ENCODE results near the gene PDE6C.
"Not testable (repeated sequence)": the region's sequence is repeated elsewhere in the genome, so short reads cannot be mapped to it uniquely, and the experiment has no call there.

Gene PDE6C

GRCh38 chr10:93629647-93630305 is 17.4 kb downstream of the PDE6C start:
- peak; percentile 69 for FAIRE-seq
- DNase-seq (ENCODE audit: insufficient read length, low spot score), result no peak

DNA sequence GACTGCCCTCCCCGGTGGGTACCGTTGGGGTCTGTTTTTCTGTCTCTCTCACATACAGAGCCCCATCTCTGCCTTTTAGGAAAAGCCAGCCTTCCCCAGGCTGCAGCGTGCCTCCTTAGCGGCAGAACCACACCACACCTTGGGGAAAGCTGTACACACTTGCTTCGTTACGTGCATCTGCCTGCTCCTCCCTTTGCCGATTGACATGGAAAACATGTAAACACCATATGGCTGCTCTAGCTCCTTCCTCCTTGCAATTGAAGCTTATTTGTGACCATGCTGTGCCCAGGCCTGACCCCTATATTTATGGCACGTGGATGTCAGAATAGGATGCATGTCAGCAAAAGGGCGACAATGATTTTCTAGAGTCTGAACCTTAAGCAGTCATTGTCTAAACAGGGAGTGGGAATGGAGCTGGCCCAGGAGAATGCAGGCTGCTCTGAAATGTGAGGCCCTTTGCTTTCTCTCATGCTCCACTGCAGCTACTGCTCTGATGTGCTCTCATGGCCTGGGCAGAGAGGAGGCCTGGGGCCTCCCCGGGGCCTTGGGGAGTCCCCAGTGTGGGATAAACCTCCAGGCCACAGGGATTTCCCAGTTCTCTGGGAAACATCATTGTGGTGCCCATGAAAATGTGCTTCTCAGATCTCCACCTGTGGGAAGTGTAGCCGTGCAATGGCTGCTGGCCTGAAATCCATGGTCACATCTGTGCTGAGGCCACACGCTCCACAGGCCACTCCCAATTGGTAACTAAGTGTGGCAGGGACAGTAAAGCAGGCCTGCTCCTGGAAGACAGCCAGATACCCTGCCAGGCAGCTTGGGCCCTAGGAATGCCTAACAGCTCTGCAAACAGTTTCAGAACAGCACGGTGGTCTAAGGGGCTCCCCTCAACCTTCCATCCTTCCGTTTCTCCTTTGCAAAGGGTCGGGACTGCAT is 18.6 kb downstream of the PDE6C start:
- FAIRE-seq, result no peak

GRCh38 chr10:93639791-93640190 is 27.5 kb downstream of the PDE6C start:
- no peak for DNase-seq (ENCODE audit: insufficient read length, low spot score)

More for the DNA sequence above, 18.6 kb downstream of the PDE6C start:
- no peak for DNase-seq (ENCODE audit: insufficient read length, low spot score)

DNA sequence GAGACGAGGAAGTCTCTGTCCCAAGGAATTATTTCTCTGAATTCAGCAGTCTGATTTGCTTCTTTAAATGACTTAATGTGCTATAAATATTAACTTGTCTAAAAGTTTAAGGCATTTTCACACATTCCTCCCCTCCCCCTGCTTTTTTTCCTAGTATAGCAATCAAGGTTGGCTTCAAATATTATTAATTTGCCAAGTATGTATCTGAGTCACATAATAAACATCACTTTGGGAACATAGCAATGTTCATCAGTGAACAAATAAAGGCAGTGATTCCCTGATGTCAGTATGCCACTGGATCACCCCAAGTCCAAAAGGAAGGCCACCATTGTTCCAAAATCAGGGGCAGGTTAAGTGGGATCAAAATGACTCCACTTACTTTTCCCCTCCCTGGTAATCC is 40.5 kb downstream of the PDE6C start:
- FAIRE-seq, result no peak
- no peak for DNase-seq (ENCODE audit: insufficient read length, low spot score)

More at GRCh38 chr10:93639791-93640190, 27.5 kb downstream of the PDE6C start:
- FAIRE-seq, result no peak

DNA sequence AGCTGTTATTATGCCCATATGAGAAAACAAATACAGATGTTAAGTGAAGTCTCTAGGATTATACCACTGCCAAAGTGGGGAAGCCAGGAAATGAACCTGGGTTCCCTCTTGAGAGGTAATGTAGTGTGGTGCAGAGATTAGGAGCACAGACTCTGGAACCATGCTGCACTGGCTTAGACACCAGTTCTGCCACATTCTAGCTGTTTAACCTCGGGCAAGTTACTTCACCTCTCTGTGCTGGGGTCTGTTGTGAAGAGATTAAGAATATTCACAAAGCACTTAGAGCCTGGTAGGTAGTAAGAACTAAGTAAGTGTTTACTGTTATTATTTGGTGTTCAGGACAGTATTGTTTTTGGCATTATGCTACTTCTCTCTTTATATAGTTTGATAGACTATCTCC is 41.9 kb downstream of the PDE6C start:
- no peak for DNase-seq (ENCODE audit: insufficient read length, low spot score)
- FAIRE-seq, result no peak

DNA sequence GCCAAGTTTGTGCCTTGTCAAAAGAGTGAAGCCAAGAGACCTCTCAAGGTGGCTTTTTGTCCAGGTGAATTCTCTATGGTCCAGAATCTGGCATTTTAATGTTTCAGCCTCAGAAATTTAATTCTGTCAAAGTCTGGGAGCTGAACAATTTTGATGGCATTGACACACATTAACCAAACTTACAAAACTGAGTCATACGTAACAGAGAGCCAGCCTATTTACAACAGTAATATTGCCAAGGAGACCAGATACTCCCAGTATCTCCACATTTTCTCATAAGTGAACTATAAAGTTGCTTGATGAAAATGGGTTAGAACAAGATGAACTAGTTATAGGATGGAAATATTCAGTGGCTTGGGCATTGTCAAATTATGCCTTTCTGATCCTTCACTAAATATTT is 43.8 kb downstream of the PDE6C start:
- FAIRE-seq (no peak), DNase-seq (ENCODE audit: insufficient read length, low spot score) (no peak)

GRCh38 chr10:93657757-93658156 is 45.4 kb downstream of the PDE6C start:
- FAIRE-seq, result no peak
- no peak for DNase-seq (ENCODE audit: insufficient read length, low spot score)

GRCh38 chr10:93666030-93666429 is 53.7 kb downstream of the PDE6C start:
- FAIRE-seq (no peak), DNase-seq (ENCODE audit: insufficient read length, low spot score) (no peak)

DNA sequence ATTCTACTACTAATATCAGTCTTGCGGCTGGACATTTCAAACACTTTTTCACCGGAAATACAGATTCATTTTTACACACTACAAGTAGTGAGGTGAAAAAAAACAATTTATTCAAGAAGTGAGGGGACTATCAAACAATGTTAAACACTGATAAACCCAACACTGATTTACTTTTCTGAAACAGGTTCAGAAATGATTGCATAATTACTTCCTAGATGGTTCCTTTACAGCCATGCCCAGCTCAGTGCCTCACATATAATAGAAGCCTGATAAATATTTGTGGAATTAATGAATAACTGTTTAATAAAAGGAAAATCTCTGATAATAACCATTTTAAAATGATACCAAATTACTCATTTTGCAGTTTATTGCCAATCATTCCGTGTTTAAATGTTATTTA is 55.5 kb downstream of the PDE6C start:
- no peak for DNase-seq (ENCODE audit: insufficient read length, low spot score)
- FAIRE-seq, result no peak

DNA sequence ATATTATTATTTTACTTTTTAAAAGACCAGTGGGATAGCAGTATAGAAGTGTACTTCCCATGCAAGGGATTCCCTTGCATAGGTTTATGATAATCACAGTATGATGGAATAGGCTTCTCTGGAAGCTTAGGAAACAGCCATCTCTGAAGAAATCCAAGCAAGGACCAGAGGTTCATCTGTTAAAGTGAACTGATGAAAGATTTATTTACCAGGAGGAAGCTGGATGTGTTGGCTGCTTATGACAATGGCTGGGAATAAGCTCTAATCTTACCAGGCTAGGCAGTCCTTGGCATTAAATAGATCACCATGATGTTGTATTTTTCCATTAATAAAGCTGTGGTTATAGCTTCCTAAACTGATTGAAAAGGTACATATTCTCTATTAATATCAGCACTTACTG is 58.0 kb downstream of the PDE6C start:
- FAIRE-seq, result no peak

GRCh38 chr10:93671042-93671441 is 58.7 kb downstream of the PDE6C start:
- no peak for DNase-seq (ENCODE audit: insufficient read length, low spot score)
- no peak for FAIRE-seq

More for the DNA sequence above, 58.0 kb downstream of the PDE6C start:
- no peak for DNase-seq (ENCODE audit: insufficient read length, low spot score)

DNA sequence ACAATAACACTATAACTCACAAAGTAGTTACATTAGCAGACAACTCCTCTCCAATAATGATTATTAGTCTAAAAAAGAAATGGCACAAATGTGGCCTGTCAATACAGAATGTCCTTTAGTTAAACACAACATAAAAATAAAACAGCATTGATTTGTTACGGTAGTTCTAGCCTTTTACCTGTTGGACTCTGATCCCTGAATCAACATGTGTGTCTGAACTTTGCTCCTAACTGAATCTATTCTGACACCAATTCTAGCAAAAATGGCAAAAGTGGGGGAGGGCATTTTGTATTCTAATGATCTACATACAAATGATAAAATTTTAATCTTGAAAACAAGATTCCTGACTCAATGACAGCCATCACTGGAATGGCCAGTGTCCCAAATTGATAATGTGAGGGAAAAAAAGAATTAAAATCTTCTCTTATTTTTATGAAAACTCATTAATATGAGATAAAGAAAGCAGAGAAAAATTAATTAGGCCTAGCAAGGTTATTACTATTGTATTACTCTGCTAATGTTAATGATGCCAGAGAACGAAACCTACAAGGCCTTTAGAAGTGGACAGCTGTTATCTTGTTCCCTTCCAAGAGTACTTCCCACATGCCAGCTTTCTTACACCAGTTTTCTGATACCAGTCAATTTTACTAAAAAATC is 59.8 kb downstream of the PDE6C start:
- no peak for FAIRE-seq
- DNase-seq (ENCODE audit: insufficient read length, low spot score), result no peak

DNA sequence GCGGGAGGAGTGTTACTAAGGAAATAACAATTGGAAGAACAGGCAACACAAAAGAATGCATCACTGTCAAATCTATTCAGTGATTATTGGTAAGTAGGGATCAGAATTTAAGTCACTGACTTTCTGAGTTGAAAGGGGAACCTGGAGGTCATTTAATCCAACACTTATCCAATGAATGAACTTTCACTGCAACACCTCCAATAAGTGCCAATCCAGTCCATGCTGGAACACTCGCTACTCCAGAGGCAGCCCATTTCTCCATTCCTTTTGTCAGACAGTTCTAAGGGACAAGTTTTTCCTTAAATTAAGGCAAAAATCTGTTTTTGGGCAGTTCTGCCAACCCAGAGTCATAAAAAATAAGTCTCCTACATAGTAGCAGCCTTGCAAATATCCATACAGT is 60.6 kb downstream of the PDE6C start:
- DNase-seq (ENCODE audit: insufficient read length, low spot score), result no peak
- FAIRE-seq, result no peak

DNA sequence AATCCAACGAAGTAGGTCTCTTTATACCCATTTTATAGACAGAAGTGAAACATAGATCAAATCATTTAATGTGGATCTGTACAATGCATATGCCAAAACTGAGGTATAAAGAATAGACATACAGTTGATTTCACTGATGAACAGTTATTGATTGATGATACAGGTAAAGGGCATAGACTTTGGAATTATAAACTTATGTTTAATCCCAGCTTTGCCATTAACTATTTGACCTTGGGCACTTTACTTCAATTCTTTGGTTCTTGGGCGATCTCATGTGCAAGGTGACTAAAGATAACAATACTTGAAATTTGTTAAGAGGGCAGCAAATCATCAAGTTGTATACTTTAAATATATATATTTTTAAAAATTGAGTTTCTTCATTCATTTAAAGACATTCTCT is 61.5 kb downstream of the PDE6C start:
- DNase-seq (ENCODE audit: insufficient read length, low spot score) (no peak), FAIRE-seq (no peak)

DNA sequence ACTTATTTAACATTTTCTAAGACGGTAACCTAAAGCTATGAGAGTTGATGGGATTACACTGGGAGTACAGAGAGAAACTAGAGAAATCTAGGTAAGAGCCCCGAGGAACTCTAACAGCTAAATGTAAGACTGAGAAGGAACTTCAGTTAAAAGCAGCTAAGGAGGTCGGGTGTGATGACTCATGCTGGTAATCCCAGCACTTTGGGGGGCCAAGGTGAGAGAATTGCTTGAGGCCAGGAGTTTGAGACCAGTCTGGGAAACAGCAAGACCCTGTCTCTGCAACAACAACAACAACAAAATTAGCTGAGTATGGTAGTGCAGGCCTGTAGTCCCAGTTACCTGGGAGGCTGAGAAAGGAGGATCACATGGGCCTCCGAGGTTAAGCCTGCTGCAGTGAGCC is 66.0 kb downstream of the PDE6C start:
- no peak for DNase-seq (ENCODE audit: insufficient read length, low spot score)
- no peak for FAIRE-seq

DNA sequence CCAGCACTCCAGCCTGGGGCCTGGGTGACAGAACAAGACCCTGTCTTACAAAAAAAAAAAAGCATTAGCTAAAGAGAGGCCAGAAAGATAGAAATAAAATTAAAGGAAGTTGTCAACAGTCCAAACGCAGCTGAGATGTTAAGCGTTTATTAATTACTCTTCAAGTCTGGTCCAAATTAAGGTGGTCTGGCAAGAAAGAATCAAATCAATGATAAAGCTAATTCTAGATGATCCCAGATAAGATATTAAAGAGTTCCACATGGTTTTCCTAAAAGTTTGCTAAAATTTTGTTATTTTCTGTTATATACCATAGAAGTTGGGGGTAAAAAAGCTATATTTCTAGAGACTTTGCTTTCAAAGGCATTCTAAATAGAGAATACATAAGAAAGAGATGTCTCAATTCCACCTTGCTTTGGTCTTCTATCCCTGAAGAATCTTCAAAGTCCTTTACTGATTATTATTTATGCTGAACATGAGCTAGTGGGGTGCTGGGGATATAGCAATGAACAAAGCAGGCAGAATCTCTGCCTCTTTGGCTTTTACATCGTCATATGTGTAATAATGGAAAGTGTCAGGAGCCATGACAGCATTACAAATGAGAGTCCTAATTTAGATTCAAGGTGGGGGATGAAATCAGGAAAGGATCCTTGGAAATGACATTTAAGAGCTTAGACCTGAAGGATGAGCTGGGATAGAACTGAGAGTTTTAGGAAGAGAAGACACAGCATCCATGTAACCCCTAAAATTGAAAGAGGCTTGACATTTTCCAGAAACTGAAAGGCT is 66.7 kb downstream of the PDE6C start:
- FAIRE-seq, result no peak
- no peak for DNase-seq (ENCODE audit: insufficient read length, low spot score)

DNA sequence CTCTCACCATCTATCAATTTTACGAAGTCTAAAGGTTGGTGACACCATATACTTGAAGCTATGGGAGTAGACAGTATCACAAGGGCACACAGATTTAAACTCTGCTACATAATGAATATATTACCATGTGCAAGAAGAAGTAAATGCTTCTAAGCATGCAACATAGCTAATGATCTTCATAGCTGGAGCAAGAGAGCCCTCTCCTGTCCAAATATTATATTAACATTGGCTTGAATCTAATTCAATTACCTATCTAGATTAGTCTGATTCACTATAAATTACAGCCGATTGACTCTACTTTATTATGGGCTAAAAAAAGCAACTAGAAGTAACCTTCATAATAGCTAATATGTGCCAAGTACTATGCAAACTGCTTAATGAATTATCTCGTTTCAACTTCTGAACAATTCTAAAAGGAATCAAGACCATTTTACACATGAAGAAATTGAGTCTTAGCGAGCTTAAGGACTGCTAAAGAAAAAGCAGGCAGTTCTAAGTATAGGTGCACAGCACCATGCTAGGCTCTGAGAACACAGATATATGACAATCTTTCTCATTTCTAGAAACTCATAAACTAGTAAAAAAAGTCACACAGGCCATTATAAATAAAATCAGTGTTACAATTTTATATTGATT is 68.2 kb downstream of the PDE6C start:
- no peak for FAIRE-seq
- DNase-seq (ENCODE audit: insufficient read length, low spot score), result peak; percentile 28

DNA sequence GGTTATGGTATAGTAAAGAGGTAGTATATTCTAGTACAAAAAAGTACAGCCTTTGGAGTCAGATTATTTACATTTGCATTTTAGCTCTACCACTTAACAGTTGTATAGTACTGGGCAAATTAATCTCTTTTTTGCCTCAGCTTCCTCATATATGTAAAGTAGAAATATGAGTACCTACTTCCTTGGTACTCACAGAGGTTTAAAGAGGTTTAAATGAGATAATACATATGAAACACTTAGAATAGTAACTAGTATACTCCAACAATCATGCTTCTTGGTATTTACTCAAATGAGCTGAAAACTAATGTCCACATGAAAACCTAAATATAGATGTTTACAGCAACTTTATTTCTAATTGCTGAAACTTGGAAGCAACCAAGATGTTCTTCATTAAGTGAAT is 75.4 kb downstream of the PDE6C start:
- DNase-seq (ENCODE audit: insufficient read length, low spot score) (no peak), FAIRE-seq (no peak)

- DNase-seq (ENCODE audit: insufficient read length, low spot score), result no peak
- FAIRE-seq, result no peak
These were observed 83.4 kb downstream of the PDE6C start for GRCh38 chr10:93695740-93696139.

DNA sequence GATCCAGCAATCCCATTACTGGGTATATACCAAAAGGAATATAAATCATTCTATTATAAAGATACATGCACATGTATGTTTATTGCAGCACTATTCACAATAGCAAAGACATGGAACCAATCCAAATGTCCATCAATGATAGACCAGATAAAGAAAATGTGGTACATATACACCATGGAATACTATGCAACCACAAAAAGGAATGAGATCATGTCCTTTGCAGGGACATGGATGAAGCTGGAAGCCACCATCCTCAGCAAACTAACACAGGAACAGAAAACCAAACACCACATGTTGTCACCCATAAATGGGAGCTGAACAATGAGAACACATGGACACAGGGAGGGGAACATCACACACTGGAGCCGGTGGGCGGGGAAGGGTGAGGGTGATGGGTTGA is 84.2 kb downstream of the PDE6C start:
- not testable (repeated sequence) for FAIRE-seq; DNase-seq (ENCODE audit: insufficient read length, low spot score)
